Camera-type eye (tissue), 1 donor: ENCODE results near the gene BPIFB4. TPM values are rescaled to one million over a fixed set of nuclear protein-coding genes. Genes with fewer than 3 reads are reported as not detected.

Source experiments
- total RNA-seq: library from RNA; depleted of rRNA; stranded (reverse); fragments of >200 nt; gene quantifications from one replicate; pipeline ENCODE4 v1.2.3, GENCODE V29; 2014

The BPIFB4 gene
- total RNA-seq: 0.22 TPM

DNA sequence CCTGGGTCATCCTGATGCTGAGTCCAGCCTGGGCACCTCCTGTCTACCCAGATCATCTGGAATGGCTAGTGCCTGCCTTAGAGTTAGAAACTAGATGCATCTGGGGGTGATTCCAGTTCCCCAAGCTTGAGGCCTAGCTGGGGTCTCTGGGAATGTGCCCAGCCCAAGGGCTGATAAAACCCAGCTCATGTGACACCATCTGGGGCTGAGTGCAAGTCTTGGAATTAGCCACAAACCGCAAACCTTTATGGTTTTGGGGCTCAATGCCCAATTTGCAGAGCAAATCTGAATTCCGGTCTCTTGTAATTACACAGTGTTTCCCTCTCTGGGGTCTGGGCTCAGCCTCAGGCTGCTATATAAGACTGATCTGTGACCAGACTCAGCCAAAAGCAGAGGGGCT is at the start of gene BPIFB4:
BPIFB4 (plus strand) TSS at position 385 of the 400 bp plus-strand sequence. CDS start 1,884 bp downstream, outside the sequence.

DNA sequence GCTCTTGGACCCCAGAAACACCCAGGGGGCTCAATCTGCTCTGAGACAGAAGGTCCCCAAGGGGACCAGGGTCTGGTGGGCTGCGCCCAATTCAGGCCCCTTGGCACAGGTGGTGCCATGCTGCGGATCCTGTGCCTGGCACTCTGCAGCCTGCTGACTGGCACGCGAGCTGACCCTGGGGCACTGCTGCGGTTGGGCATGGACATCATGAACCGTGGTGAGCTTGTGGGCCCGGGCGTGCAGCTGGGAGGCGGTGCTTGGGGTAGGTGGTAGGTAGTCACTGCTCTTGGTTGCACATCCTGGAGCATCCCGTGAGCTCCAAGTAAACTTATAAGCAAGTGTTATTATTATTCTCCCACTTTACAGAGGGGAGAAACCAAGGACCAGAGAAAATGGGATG is 47.9 kb upstream of the BPIFB4 start, which contains the start of gene BPIFB6:
BPIFB6 (plus strand) TSS at position 118 of the 400 bp plus-strand sequence; CDS start at position 118, 0 bp downstream.

DNA sequence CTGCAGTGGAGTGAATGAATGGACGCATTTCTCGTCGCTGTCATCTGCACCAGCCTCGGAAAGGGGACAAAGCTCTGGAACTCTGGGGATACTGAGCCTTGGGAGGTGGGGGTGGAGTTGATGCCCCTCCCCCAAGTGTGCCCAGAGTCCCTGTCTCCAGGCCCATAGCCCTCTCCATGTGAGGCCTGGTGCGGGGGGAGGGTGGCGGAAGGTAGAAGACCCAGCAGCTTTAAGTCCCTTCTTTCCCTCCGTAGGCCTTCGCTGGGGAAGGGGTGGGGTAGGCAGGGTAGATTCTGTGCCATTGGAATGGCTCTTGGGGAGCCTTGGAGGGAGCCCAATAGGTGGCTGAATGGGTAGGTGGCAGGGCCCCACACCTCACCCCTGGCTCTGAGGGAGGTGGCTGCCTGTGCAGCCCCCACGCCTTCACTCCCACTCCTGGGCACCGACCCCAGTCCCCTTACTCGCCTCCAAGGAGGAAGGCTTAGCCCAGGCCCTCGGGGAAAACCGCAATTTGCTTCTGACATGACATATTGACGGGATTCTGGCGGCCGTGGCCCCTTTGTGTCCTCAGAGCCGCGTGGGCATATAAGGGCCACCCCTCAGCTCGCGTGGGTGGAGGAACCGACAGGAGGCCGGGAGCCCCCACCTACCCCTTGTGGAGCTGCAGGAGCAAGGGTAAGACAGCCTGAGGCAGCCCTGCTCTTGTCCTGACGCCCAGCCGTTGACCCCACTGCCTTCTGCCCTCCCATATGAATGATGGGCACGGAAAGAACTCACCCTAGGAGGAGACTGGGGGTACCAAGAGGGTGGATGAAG is 25.9 kb upstream of the BPIFB4 start, which contains the start of gene BPIFB3:
BPIFB3 (plus strand) TSS at position 613 of the 816 bp plus-strand sequence. CDS start 1,533 bp downstream, outside the sequence.

Other genes starting within 250 kb of the BPIFB4 start
- 0.05 TPM for gene EFCAB8, start 220.7 kb upstream of the BPIFB4 start, total RNA-seq
- not detected for gene SUN5, start 75.2 kb upstream of the BPIFB4 start, total RNA-seq
- not detected for gene BPIFB2, start 71.9 kb upstream of the BPIFB4 start, total RNA-seq
- gene BPIFB6, start 48.0 kb upstream of the BPIFB4 start, total RNA-seq: not detected
- gene BPIFB3, start 25.7 kb upstream of the BPIFB4 start, total RNA-seq: not detected
- not detected for gene BPIFA2, start 88.5 kb downstream of the BPIFB4 start, total RNA-seq
- gene BPIFA3, start 137.7 kb downstream of the BPIFB4 start, total RNA-seq: not detected
- not detected for gene BPIFA1, start 156.4 kb downstream of the BPIFB4 start, total RNA-seq
- not detected for gene BPIFB1, start 203.6 kb downstream of the BPIFB4 start, total RNA-seq